Umbilical cord (tissue), 2 donors: ENCODE results near the gene POLR2F. TPM values are rescaled to one million over a fixed set of nuclear protein-coding genes. Genes with fewer than 3 reads are reported as not detected.
"Not testable (repeated sequence)": the region's sequence is repeated elsewhere in the genome, so short reads cannot be mapped to it uniquely, and the experiment has no call there.

Source experiments
- DNase-seq: peaks from one replicate; pipeline ENCODE4 v3.0.0-alpha.2; 2015; ENCODE audit warnings: low spot score
- total RNA-seq: library from RNA; depleted of rRNA; stranded (reverse); fragments of >200 nt; gene quantifications from one replicate; pipeline ENCODE4 v1.2.3, GENCODE V29; 2014; ENCODE audit warnings: low replicate concordance; ENCODE audit not compliant: insufficient read depth

Gene POLR2F
- total RNA-seq, 1 donor from 2014 or later: 31.1 TPM

- no peak for DNase-seq
Measured at GRCh38 chr22:37925330-37925729, 28.2 kb upstream of the POLR2F start.

- no peak for DNase-seq
Measured at GRCh38 chr22:37925767-37926166, 27.7 kb upstream of the POLR2F start.

- DNase-seq: no peak
Measured at GRCh38 chr22:37926358-37926757, 27.1 kb upstream of the POLR2F start.

- DNase-seq: no peak
Measured at GRCh38 chr22:37926771-37927636, 26.5 kb upstream of the POLR2F start.

GRCh38 chr22:37927637-37927936 lies 25.9 kb upstream of the POLR2F start:
- DNase-seq: no peak

GRCh38 chr22:37929390-37929789 lies 24.1 kb upstream of the POLR2F start:
- DNase-seq: no peak

- DNase-seq: no peak
Measured at GRCh38 chr22:37930270-37930951, 23.1 kb upstream of the POLR2F start.

GRCh38 chr22:37930952-37931440 lies 22.5 kb upstream of the POLR2F start:
- DNase-seq: no peak

- DNase-seq: no peak
Measured at GRCh38 chr22:37931893-37932389, 21.6 kb upstream of the POLR2F start.

- no peak for DNase-seq
Measured at GRCh38 chr22:37932401-37932800, 21.1 kb upstream of the POLR2F start.

GRCh38 chr22:37932821-37933578 lies 20.5 kb upstream of the POLR2F start:
- DNase-seq: no peak

- peak; percentile 79 for DNase-seq
Measured at GRCh38 chr22:37933711-37934376, 19.7 kb upstream of the POLR2F start.

GRCh38 chr22:37940698-37941376 lies 12.7 kb upstream of the POLR2F start:
- DNase-seq: no peak

GRCh38 chr22:37942133-37942532 lies 11.4 kb upstream of the POLR2F start:
- no peak for DNase-seq

- no peak for DNase-seq
Measured at GRCh38 chr22:37943136-37943824, 10.2 kb upstream of the POLR2F start.

GRCh38 chr22:37943825-37944198 lies 9.7 kb upstream of the POLR2F start:
- DNase-seq: no peak

GRCh38 chr22:37944423-37944822 lies 9.1 kb upstream of the POLR2F start:
- not testable (repeated sequence) for DNase-seq

- not testable (repeated sequence) for DNase-seq
Measured at GRCh38 chr22:37947142-37947795, 6.2 kb upstream of the POLR2F start.

GRCh38 chr22:37951305-37951704 lies 2.2 kb upstream of the POLR2F start:
- DNase-seq: no peak

GRCh38 chr22:37952629-37953028 lies 870 bp upstream of the POLR2F start:
- DNase-seq: not testable (repeated sequence)
